DND-41 (cell line): ENCODE measurements around the gene ACADVL.

ENCODE experiments used
- EZH2 ChIP-seq: IDR thresholded peaks from 3 replicates; pipeline ENCODE4 v1.6.1; 2012; ENCODE audit warnings: borderline replicate concordance, low read depth, mild to moderate bottlenecking, moderate library complexity, low read length, inconsistent platforms; ENCODE audit not compliant: severe bottlenecking
- TF ChIP-seq, protein P1 (sequence below): IDR thresholded peaks from 2 replicates; pipeline ENCODE4 v1.5.1; 2012; ENCODE audit warnings: borderline replicate concordance, low read length, moderate library complexity, mild to moderate bottlenecking; ENCODE audit not compliant: poor library complexity, severe bottlenecking; ENCODE audit errors: extremely low read depth

DNA sequence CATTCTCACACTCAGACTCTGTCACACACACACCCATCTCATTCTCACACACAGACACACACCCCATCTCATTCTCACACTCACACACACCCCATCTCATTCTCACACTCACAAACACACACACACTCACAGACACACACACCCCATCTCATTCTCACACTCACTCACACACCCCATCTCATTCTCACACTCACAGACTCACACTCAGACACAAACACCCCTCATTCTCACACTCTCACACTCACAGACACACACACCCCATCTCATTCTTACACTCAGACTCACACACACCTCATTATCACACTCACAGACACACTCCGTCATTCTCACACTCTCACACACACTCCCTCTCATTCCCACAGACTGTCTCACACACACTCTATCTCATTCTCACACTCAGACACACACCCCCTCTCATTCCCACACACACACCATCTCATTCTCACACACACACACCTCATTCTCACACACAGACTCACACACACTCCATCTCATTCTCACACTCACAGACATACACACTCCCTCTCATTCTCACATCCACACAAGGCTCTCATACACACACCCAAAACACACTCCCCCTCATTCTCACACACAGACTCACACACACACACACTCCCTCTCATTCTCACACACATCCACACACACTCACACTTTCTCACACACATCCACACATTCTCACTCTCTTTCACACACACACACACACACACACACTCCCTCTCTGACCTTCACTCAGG lies 43.5 kb upstream of the ACADVL start:
- TF ChIP-seq, protein P1, sequence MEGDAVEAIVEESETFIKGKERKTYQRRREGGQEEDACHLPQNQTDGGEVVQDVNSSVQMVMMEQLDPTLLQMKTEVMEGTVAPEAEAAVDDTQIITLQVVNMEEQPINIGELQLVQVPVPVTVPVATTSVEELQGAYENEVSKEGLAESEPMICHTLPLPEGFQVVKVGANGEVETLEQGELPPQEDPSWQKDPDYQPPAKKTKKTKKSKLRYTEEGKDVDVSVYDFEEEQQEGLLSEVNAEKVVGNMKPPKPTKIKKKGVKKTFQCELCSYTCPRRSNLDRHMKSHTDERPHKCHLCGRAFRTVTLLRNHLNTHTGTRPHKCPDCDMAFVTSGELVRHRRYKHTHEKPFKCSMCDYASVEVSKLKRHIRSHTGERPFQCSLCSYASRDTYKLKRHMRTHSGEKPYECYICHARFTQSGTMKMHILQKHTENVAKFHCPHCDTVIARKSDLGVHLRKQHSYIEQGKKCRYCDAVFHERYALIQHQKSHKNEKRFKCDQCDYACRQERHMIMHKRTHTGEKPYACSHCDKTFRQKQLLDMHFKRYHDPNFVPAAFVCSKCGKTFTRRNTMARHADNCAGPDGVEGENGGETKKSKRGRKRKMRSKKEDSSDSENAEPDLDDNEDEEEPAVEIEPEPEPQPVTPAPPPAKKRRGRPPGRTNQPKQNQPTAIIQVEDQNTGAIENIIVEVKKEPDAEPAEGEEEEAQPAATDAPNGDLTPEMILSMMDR, result no peak
- no peak for TF ChIP-seq EZH2
